IPS-18a (cell line): ENCODE results near the gene CNTN6.

ENCODE experiments used
- H3K27ac ChIP-seq: one replicate; pipeline ENCODE4 v1.5.1; 2013; ENCODE audit warnings: low read length
- H3K27me3 ChIP-seq: one replicate; pipeline ENCODE4 v1.6.1; 2013; ENCODE audit warnings: mild to moderate bottlenecking, low read length; ENCODE audit not compliant: control insufficient read depth, insufficient read depth
- H3K36me3 ChIP-seq: one replicate; pipeline ENCODE4 v1.6.1; 2013; ENCODE audit warnings: low read depth, low read length; ENCODE audit not compliant: control insufficient read depth
- H3K4me1 ChIP-seq: one replicate; pipeline ENCODE4 v1.6.1; 2013; ENCODE audit warnings: low read depth, low read length; ENCODE audit not compliant: control insufficient read depth
- H3K4me3 ChIP-seq: one replicate; pipeline ENCODE4 v1.5.1; 2013; ENCODE audit warnings: low read length
- H3K9ac ChIP-seq: one replicate; pipeline ENCODE4 v1.6.1; 2013; ENCODE audit warnings: mild to moderate bottlenecking, low read length, moderate library complexity
- H3K9me3 ChIP-seq: one replicate; pipeline ENCODE4 v1.6.1; 2013; ENCODE audit warnings: low read depth, low read length; ENCODE audit not compliant: control insufficient read depth

The CNTN6 gene

DNA sequence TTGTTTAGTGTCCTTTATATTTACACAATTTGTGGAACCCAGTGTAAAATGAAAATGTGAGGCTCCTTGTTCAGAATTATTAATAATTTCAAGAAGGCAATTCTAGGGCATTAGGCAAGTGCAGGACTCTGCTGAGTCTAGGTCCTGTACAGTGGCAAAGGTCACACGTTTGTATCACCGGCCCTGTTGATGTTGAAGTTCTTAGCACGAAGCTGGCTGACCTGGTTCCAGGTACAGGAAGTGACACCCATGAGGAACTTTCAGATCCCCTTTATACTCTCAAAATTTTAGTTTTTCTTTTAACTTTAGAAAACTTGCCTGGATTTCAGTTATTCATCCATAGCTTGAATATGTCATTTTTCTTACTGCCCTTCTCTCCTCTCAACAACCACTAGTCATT is 349.4 kb downstream of the CNTN6 start:
- no peaks in the 10 kb centered on the region for H3K27me3 ChIP-seq
- no peaks in the 10 kb centered on the region for H3K4me1 ChIP-seq
- H3K9me3 ChIP-seq = no peaks in the 10 kb centered on the region
- no peak overlapping the region for H3K4me3 ChIP-seq
- H3K27ac ChIP-seq = no peak overlapping the region
- no peaks in the 10 kb centered on the region for H3K36me3 ChIP-seq
- H3K9ac ChIP-seq = no peak overlapping the region

DNA sequence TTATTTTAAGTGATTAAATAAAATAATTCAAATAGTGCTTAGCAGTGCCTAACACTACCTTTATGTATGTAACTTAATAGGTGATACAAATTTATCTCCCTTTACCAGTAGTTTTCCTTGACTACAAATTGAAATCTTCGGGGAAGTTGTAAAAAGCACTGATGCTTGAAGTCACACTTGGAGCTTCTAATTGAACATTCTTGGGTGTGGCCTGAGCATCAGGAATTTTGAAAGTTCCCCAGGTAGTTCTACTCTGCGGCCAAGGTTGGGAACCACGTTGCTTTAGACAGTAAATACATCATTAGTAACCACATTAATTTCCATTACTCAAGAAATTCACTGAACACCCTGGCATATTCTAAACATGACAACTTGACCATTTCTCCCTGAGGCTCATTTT is 351.4 kb downstream of the CNTN6 start:
- Histone ChIP-seq H3K9ac (no peak overlapping the region), H3K27ac (no peak overlapping the region), H3K27me3 (no peaks in the 10 kb centered on the region), H3K4me3 (no peak overlapping the region), H3K36me3 (no peaks in the 10 kb centered on the region), H3K9me3 (no peaks in the 10 kb centered on the region), H3K4me1 (no peaks in the 10 kb centered on the region)

DNA sequence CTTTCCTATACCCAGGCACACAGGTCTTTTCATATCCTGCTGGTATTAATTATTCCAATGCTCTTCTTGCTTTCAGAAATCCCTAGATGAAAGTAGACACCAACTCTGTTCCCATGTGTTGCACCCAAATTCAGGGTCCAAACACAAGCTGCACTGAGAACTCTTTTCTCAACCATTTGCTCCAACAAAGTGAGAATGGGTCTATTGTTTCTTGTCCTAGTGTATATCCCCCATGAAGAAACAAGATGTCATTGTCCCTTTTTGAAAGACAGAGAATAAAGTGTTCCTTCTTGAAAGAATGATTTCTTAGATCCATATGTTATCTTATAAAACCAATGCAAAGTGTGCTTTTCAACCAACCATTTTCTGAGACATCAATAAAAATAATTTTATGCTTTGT is 353.7 kb downstream of the CNTN6 start:
- no peaks in the 10 kb centered on the region for H3K4me1 ChIP-seq
- no peak overlapping the region for H3K27ac ChIP-seq
- no peak overlapping the region for H3K4me3 ChIP-seq
- no peak overlapping the region for H3K9ac ChIP-seq
- no peaks in the 10 kb centered on the region for H3K9me3 ChIP-seq
- H3K36me3 ChIP-seq = no peaks in the 10 kb centered on the region
- no peaks in the 10 kb centered on the region for H3K27me3 ChIP-seq

DNA sequence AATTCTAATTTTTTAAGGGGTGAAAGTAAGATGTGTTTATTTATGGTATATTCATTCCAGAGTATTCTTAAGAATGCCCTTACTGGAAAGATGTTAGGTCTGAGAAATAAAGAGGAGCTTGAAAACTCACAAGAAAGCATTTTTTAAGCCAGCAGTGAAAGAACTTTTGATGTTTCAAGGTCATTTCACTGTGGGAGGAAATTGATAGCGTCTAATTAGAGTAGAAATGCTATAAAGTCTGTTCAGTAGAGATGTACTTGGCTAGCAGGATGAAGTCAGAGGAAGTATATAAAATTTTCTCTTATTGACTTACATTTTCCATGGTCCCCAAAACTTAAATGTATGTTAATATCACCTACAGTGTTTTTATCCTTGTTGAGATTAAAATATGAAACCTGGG is 354.6 kb downstream of the CNTN6 start:
- no peak overlapping the region for H3K4me3 ChIP-seq
- no peak overlapping the region for H3K27ac ChIP-seq
- no peaks in the 10 kb centered on the region for H3K4me1 ChIP-seq
- H3K36me3 ChIP-seq = no peaks in the 10 kb centered on the region
- H3K9me3 ChIP-seq = no peaks in the 10 kb centered on the region
- no peaks in the 10 kb centered on the region for H3K27me3 ChIP-seq
- no peak overlapping the region for H3K9ac ChIP-seq

DNA sequence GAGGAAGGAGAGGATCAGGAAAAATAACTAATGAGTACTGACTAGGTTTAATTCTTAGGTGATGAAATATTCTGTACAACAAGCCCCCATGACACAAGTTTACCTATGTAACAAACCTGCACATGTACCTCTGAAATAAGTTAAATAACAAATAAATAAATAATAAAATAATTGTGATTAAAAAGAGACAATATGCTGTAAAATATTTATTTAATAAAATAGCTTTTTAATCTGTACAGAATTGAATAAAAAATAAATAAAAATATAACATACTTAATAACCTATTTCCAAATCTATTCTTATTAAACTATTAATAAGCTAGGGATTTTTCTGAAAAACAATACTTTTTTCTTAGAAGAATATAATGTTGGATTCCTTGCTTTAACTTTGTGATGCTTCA is 355.6 kb downstream of the CNTN6 start:
- Histone ChIP-seq H3K9me3 (no peaks in the 10 kb centered on the region), H3K27ac (no peak overlapping the region), H3K9ac (no peak overlapping the region), H3K4me3 (no peak overlapping the region), H3K27me3 (no peaks in the 10 kb centered on the region), H3K36me3 (no peaks in the 10 kb centered on the region), H3K4me1 (no peaks in the 10 kb centered on the region)
